22Rv1 (cell line): ENCODE measurements around the gene AFG1L.

ENCODE experiments used
- CTCF ChIP-seq: fragments of 450-650 bp; IDR thresholded peaks from 2 replicates; pipeline ENCODE4 v1.5.1; 2017; ENCODE audit warnings: mild to moderate bottlenecking
- ZFX ChIP-seq: fragments of 450-650 bp; IDR thresholded peaks from 2 replicates; pipeline ENCODE4 v1.6.1; 2017; ENCODE audit warnings: antibody characterized with exemption, borderline replicate concordance

- TF ChIP-seq CTCF = no peak
- no peak for TF ChIP-seq ZFX
Observed at GRCh38 chr6:108448481-108448880, 153.6 kb downstream of the AFG1L start.
